Measurements from ENCODE around the gene U2AF2. TPM values are rescaled to one million over a fixed set of nuclear protein-coding genes. Genes with fewer than 3 reads are reported as not detected.

Gene U2AF2
- polyA plus RNA-seq, 2 of the 4 experiments (the other 2 are of a cell fraction), result 157 to 302 TPM

DNA sequence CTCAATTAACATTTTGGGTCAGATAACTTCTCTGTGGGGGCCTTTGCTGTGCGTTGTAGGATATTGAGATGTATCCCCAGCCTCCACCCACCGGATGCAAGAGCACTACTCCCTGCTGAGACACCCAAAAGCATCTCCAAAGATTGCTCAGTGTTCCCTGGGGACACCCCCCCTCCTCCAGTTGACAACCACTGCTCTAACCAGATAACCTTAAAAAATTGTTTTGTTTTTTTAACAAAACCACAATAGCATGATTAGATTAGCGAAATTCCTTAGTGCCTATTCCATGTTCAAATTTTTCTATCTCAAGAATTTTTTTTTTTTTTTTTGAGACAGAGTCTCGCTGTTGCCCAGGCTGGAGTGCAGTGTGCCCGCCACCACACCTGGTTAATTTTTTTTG is 17.6 kb downstream of the U2AF2 start:
- CTCF ChIA-PET, result interaction anchor here (0.7 to 10.0 kb wide), 8 partner anchors 9 to 468 kb away, joined by 3 to 97 read pairs (median 8); partner anchors contain the start of gene U2AF2
- 89% methylated on average over 5 of the region's 5 CpGs for WGBS (ENCODE audit: missing lambda C conversion rate)

GRCh38 chr19:55673465-55673864 is 18.6 kb downstream of the U2AF2 start:
- H3K4me3 ChIP-seq, result no peak overlapping the region
- H3K4me1 ChIP-seq, result peaks cover 66% of the 10 kb centered on the region
- H3K27ac ChIP-seq, result peak overlapping the region in 1 of 2 experiments; percentile 96; a peak in 3 of 6 replicates
- DNase-seq (ENCODE audit: low read depth in 1 of 2, low spot score in 1 of 2), result no peak
- FAIRE-seq, result no peak
- peak overlapping the region; percentile 97; the same call in 2 of the 3 replicates for H3K4me2 ChIP-seq
- WGBS (ENCODE audit: missing lambda C conversion rate), result 85% methylated on average over 9 of the region's 9 CpGs
- ChIA-PET POLR2A (interaction anchor here (0.8 kb wide), 1 partner anchor 19 kb away, joined by 4 read pairs; no protein-coding TSS in a partner anchor), CTCF (interaction anchor here (0.9 to 10.0 kb wide), 3 partner anchors 20 to 42 kb away, joined by 4 to 97 read pairs (median 4); partner anchors contain the start of gene U2AF2)
- no peaks in the 10 kb centered on the region for H3K9me3 ChIP-seq
- ATAC-seq, result no peak
- TF ChIP-seq HMGXB4 (CRISPR knock-in tag; IDR thresholded peaks at IDR 0.05; ENCODE audit: borderline replicate concordance), result no peak
- TF ChIP-seq TFCP2L1 (CRISPR knock-in tag; IDR thresholded peaks at IDR 0.05), result no peak
- TF ChIP-seq, protein P1, sequence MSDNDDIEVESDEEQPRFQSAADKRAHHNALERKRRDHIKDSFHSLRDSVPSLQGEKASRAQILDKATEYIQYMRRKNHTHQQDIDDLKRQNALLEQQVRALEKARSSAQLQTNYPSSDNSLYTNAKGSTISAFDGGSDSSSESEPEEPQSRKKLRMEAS (IDR thresholded peaks at IDR 0.05), result no peak
- TF ChIP-seq JUNB (IDR thresholded peaks at IDR 0.05), result no peak
- TF ChIP-seq NPAS2 (CRISPR knock-in tag; IDR thresholded peaks at IDR 0.05; ENCODE audit: borderline replicate concordance), result no peak
- no peak for TF ChIP-seq ATOH8 (CRISPR knock-in tag; IDR thresholded peaks at IDR 0.05; ENCODE audit: low read depth)
- no peak for TF ChIP-seq EHMT2 (IDR thresholded peaks at IDR 0.05; ENCODE audit: low read depth)
- no peak for TF ChIP-seq FOSL2 (IDR thresholded peaks at IDR 0.05)
- TF ChIP-seq FOSL2 (CRISPR knock-in tag; IDR thresholded peaks at IDR 0.05), result no peak
- no peak for TF ChIP-seq RAD21 (conservative IDR thresholded peaks at IDR 0.05 in 1 of 2, IDR thresholded peaks at IDR 0.05 in 1 of 2)
- TF ChIP-seq, protein P2, sequence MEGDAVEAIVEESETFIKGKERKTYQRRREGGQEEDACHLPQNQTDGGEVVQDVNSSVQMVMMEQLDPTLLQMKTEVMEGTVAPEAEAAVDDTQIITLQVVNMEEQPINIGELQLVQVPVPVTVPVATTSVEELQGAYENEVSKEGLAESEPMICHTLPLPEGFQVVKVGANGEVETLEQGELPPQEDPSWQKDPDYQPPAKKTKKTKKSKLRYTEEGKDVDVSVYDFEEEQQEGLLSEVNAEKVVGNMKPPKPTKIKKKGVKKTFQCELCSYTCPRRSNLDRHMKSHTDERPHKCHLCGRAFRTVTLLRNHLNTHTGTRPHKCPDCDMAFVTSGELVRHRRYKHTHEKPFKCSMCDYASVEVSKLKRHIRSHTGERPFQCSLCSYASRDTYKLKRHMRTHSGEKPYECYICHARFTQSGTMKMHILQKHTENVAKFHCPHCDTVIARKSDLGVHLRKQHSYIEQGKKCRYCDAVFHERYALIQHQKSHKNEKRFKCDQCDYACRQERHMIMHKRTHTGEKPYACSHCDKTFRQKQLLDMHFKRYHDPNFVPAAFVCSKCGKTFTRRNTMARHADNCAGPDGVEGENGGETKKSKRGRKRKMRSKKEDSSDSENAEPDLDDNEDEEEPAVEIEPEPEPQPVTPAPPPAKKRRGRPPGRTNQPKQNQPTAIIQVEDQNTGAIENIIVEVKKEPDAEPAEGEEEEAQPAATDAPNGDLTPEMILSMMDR (IDR thresholded peaks at IDR 0.05), result no peak

More for the DNA sequence above, 17.6 kb downstream of the U2AF2 start:
- ATAC-seq, result no peak
- Histone ChIP-seq H3K9me3 (no peaks in the 10 kb centered on the region), H3K4me3 (no peak overlapping the region), H3K27ac (no peak overlapping the region), H3K4me1 (peaks cover 66% of the 10 kb centered on the region), H3K4me2 (no peak overlapping the region)
- POLR2A ChIA-PET, result no interaction called here
- TF ChIP-seq CHD2 (IDR thresholded peaks at IDR 0.05; ENCODE audit: low read length, partially characterized antibody) (no peak), EP300 (IDR thresholded peaks at IDR 0.05) (no peak), HOXA7 (CRISPR knock-in tag; IDR thresholded peaks at IDR 0.05) (no peak), NR3C1 (IDR thresholded peaks at IDR 0.05) (no peak), EHF (CRISPR knock-in tag; IDR thresholded peaks at IDR 0.05) (no peak), HEYL (CRISPR knock-in tag; IDR thresholded peaks at IDR 0.05) (no peak), JUN (IDR thresholded peaks at IDR 0.05) (no peak), POLR2A (IDR thresholded peaks at IDR 0.05; ENCODE audit: low read length) (no peak)
- TF ChIP-seq, protein P2 (IDR thresholded peaks at IDR 0.05), result no peak
- no peak for FAIRE-seq
- no peak for DNase-seq (ENCODE audit: low read depth in 1 of 2, low spot score in 1 of 2)
